ENCODE measurements around the gene SPINDOC.
"Not testable (repeated sequence)": the region's sequence is repeated elsewhere in the genome, so short reads cannot be mapped to it uniquely, and the experiment has no call there.

The SPINDOC gene

GRCh38 chr11:63813035-63813562, at the start of gene SPINDOC:
Gene SPINDOC, plus strand, starts transcription at chr11:63813456. Its CDS starts 231 bp downstream, at chr11:63813687.
- DNase-seq (ENCODE audit: low read depth in 4 of 4, low spot score in 1 of 4), result peak; percentile 24 to 71 (median 47)

GRCh38 chr11:63763496-63764339, 49.5 kb upstream of the SPINDOC start:
- DNase-seq (ENCODE audit: low read depth in 4 of 4, low spot score in 1 of 4), result no peak

DNA sequence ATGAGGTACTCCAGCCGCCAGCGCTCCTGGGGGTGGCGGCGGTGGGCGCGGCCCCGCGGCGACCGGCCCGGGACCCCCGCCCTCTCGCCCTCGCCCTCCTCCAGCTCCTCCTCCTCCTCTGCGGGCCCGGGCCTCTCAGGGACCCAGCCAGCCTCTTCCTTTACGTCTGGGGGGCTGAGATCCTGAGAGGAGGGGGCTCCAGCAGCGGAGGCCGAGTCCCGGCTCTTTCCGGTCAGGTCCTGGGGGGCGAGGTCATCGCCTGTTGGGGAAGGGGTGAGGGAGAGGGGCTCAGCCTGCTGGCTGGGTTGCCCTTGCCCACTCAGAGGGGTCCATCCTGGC, 48.9 kb upstream of the SPINDOC start:
- no peak for DNase-seq (ENCODE audit: low read depth in 4 of 4, low spot score in 1 of 4)

GRCh38 chr11:63764679-63765647, 48.3 kb upstream of the SPINDOC start:
- DNase-seq (ENCODE audit: low read depth in 4 of 4, low spot score in 1 of 4), result no peak

- no peak for DNase-seq (ENCODE audit: low read depth in 4 of 4, low spot score in 1 of 4)
Observed at GRCh38 chr11:63765688-63766241, 47.5 kb upstream of the SPINDOC start.

- no peak for DNase-seq (ENCODE audit: low read depth in 4 of 4, low spot score in 1 of 4)
Observed at GRCh38 chr11:63766531-63767235, 46.6 kb upstream of the SPINDOC start.

- no peak for DNase-seq (ENCODE audit: low read depth in 4 of 4, low spot score in 1 of 4)
Observed at GRCh38 chr11:63767267-63767564, 46.0 kb upstream of the SPINDOC start.

DNA sequence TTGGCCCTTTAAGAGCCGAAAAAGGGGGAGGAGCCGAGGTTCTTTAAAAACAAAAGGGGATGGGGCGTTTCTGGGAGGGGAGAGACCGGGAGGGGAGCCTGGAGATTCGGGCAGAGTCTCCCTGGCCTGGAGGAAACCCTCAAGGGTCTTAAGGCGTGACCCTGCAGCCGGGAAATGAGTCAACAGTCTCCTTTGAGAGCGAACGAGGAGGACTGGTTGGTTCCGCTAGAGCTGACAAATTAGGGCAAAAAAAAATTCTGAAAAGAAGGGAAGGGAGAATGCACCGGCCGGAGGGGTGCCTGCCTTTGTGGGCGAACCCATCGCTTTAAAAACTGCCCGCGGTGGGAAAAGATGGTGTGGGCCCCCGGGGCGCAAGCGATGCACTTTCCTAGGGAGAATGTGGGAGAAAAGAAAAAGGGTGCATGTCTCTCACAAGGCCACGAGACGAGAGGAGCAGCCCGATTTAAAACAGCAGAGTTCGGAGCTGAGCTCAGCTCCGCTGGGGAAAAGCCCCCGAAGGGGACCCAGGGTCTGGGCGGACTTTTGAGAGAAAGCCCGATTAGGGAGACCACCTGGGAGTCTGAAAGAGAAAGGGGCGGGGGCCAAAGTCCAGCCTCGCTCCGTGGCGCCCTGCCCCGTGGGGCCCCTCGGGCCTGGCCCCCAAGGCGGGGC, 45.6 kb upstream of the SPINDOC start:
- no peak for DNase-seq (ENCODE audit: low read depth in 4 of 4, low spot score in 1 of 4)

DNA sequence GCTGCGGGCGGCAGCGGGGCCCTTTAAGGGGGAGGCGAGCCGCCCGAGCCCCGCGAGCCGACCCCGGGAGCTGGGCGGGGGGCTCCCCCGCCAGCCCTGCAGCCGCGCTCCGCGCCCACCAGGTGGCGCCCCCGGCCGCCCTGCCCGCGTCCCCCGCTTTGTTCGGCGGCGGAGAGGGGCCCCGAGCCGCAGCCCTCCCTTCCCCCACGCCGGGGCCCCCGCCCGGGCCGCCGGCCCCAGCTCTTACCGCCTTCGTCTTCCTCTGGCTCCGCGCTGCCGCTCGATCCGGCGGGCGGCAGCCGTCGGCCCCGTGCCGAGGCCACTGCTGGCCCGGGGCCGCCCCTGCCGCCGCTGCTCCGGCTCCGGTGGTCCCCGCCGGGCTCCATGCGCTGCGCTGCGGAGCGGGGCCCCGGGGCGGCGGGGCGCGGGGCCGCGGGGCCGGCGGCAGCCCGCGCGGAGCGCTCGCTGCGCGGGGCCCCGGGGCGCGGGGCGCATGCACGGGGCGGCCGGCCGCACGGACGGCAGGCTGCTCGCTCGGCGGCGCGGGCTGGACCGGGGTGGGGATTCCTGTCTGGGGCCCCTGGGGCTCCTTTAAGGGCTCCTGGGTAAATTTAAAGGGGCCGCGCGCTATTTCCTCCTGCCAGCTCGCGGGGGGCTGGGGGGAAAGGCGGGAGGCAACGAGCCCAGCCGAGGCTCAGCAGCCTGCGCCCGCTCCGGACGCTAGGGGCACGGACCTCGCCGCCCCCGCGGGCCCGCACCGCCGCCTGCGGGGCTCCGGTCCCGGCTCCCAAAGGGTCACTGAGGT, 44.8 kb upstream of the SPINDOC start, which contains the start of gene ZFTA:
TSS of gene ZFTA (minus strand) at position 539 of the 805 bp plus-strand sequence. CDS start at position 386, 153 bp downstream.
- peak in 2 of 4 experiments; percentile 34 to 43 for DNase-seq (ENCODE audit: low read depth in 4 of 4, low spot score in 1 of 4)

- DNase-seq (ENCODE audit: low read depth in 4 of 4, low spot score in 1 of 4), result peak in 1 of 4 experiments; percentile 14
Observed at GRCh38 chr11:63769042-63769713, 44.1 kb upstream of the SPINDOC start.

GRCh38 chr11:63769714-63770455, 43.4 kb upstream of the SPINDOC start:
- DNase-seq (ENCODE audit: low read depth in 4 of 4, low spot score in 1 of 4), result no peak

DNA sequence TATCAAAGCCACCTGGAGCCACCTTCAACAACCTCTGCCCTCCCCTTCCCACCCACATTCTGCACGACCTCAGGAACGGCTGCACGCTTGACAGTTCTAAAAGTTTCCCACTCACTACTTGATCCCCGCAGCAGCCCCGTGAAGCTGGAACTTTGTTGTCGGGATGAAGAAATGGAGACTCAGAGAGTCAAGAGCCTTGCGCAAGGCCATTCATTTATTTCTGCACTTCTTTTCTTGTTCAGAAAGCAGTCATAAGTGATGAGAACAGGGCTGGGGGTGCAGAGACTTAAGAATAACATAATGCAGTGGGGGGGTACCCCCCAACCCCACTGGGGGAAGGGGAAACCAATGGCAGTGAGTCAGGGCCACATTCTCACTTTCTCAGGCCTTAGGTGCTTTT, 42.5 kb upstream of the SPINDOC start:
- DNase-seq (ENCODE audit: low read depth in 4 of 4, low spot score in 1 of 4), result no peak

- not testable (repeated sequence) for DNase-seq (ENCODE audit: low read depth in 4 of 4, low spot score in 1 of 4)
Observed at GRCh38 chr11:63771741-63772318, 41.4 kb upstream of the SPINDOC start.

GRCh38 chr11:63775191-63775590, 38.1 kb upstream of the SPINDOC start:
- DNase-seq (ENCODE audit: low read depth in 4 of 4, low spot score in 1 of 4), result no peak

DNA sequence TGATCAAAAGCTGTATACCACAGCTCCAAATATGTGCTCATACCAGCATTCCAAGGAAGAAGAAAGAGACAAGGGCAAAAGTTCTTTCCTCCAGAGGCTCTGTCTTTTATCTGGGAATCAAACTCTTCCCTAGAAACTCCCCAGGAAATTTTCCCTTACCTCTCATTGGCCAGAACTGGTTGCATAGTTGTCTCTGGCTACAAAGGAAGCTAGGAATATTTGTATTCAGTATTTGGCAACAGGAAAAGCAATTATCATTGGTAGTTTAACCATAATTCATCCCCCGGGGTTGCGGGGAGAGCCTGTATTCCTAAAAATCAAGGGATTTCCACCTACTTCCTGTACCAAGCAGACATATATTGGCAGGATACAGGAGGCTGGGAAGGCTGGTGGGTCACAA, 34.2 kb upstream of the SPINDOC start:
- no peak for DNase-seq (ENCODE audit: low read depth in 4 of 4, low spot score in 1 of 4)

DNA sequence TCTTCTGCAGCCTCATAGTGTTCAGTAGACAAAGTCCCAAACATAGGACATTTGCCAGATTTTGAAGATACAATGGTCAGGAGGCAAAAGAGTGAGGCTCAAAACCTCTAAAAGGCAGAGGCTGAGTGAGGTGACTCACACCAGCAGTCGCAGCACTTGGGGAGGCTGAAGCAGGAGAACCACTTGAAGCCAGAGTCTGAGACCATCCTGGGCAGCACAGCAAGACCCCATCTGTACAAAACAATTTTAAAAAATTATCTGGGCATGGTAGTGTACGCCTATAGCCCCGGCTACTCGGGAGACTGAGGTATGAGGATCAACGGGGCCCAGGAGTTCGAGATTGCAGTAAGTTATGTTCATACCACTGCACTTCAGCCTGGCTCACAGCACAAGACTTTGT, 30.5 kb upstream of the SPINDOC start:
- DNase-seq (ENCODE audit: low read depth in 4 of 4, low spot score in 1 of 4), result no peak

GRCh38 chr11:63783925-63784592, 29.2 kb upstream of the SPINDOC start:
- no peak for DNase-seq (ENCODE audit: low read depth in 4 of 4, low spot score in 1 of 4)
